ENCODE measurements around the gene KCNIP4.

GRCh38 chr4:20895208-20895607 lies 1053.4 kb downstream of the KCNIP4 start:
- TF ChIP-seq CTCF (IDR thresholded peaks at IDR 0.05) (no peak), POLR2A (IDR thresholded peaks at IDR 0.05) (no peak)
